GM18520 (cell line): Measurements from ENCODE around the gene VPS26C.
"Not testable (repeated sequence)": the region's sequence is repeated elsewhere in the genome, so short reads cannot be mapped to it uniquely, and the experiment has no call there.

Source experiments
- ATAC-seq: cut with Tn5 transposase; IDR thresholded peaks from one replicate; pipeline ENCODE4 v1.9.1; 2021; ENCODE audit not compliant: unreplicated experiment

Gene VPS26C

DNA sequence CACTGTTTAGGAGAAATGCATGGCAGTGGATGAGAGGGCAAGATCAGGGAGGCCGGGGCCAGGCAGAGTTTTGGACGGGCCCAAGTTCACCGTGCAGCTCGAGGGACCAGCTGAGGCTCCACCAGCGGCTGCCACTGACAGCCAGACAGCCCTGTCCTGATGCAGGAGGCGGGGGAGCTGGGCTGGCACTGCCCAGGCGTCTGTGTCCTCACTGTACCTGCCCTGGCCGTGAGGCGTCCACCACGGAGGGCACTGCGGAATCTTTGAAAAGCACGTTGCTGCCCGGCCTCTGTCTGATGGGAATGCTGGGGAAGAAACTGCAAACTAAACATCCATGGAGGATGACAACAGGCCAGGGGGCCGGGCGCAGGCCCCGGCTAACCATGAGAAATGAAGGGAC lies 35.5 kb downstream of the VPS26C start:
- ATAC-seq: no peak

GRCh38 chr21:37231249-37231645 lies 35.9 kb downstream of the VPS26C start:
- no peak for ATAC-seq

DNA sequence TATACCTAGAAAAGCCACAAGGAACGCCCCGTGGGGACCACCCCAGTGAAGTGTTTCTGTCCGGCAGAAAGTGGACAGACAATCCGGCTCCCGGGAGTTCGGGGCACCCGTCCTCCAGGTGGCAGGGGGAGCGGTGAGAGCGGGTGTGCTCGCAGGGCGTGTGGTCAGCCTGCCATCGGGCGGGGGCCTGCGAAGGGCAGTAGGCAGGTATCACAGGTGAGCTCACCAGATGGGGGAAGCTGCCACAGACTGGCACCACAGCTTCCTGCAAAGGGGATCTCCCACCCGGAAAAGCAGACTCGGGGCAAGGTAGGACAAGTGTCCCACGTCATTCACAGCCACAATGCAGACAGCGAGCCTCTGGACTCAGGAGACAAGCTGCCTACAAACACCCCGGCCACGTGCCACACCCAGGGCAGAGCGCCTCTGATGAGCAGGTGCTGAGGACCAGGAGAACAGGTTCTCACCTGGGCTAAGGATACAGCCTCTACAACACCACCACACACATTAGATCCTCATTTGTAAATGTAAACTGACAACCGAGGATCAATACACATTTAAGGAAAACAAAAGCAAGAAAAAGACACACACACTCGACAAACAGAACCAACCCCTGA lies 36.4 kb downstream of the VPS26C start:
- no peak for ATAC-seq

- ATAC-seq: no peak
Observed at GRCh38 chr21:37228003-37228400, 39.1 kb downstream of the VPS26C start.

DNA sequence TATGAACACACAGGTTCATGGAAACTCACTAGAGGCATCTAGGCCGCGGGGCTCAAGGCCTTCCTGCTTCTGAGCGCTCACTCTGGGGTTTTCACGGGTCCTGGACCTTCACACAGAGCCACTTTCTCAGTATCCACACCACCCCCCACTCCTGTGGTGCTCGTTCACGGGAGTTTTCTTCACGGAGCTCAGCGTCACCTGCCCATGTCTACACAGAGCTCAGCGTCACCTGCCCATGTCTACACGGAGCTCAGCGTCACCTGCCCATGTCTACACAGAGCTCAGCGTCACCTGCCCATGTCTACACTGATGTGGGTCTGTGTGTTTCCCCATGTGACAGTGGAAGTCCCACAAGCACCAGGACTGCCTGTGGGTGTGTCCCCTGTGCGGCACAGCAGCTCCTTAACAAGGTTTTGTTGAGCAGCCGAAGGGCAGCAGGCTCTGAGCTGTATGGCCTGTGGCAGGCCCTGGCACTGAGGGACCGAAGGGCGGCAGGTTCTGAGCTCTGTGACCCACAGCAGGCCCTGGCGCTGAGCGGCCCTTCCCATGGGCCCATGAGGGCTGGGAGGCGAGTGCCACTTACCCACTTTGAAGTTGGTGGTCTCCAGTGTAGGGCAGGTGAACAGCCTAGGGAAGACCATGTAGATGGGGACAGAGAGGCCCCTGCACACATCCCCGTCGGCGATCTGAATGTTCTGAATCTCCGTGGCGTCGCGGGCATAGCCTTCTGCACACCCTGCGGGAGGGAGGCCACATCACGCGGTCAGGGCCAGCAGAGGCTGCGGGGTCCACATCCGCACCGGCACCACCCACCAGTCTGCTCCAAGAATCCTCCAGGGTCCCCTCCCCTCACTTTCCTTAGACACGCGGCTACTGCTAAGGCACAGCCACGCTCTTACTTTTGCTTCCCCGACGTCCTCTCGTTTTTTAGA lies 39.8 kb downstream of the VPS26C start:
- no peak for ATAC-seq

- no peak for ATAC-seq
Observed at GRCh38 chr21:37226041-37226920, 40.9 kb downstream of the VPS26C start.

DNA sequence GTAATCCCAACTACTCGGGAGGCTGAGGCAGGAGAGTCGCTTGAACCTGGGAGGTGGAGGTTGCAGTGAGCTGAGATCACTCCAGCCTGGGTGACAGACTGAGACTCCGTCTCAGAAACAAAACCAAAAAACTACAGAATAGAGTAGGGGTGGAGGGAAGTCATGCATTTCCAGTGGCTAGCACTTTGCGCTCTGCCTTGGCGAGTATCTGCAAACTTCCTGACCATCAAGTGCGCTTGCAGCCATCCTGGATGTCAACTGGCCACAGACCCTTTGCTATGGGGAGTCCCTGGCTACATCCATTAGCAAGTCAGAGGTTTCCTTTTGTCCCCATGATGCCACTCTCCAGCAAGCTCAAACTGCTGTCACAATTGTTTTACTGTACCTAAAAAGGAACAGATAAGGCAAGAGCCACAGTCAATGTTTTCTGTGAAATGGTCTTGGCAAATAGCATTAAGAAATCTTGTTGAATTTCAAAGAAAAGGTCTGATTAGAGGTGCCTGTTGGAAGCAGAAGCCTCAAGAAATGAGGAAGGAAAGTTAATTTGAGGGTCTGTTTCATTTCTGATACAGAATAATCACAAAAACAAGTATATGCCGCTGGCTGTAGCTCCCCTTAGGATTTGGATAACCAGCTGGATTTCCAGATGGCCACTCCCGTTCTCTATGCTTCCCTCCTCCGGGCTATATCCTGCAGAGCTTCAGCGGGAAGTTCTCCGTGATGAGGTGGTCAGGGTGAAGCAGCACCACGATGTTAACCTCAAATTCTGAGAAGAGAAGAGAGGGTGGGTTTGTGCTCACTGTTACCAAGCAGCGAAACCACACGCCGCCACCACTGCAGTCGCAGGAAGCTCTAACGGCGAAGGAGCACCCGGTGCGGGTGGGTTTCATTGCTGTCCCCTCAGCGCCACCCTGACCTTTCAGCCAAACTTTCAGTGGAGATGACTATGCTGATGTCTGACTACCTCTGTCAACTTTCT lies 42.0 kb downstream of the VPS26C start:
- ATAC-seq: no peak

DNA sequence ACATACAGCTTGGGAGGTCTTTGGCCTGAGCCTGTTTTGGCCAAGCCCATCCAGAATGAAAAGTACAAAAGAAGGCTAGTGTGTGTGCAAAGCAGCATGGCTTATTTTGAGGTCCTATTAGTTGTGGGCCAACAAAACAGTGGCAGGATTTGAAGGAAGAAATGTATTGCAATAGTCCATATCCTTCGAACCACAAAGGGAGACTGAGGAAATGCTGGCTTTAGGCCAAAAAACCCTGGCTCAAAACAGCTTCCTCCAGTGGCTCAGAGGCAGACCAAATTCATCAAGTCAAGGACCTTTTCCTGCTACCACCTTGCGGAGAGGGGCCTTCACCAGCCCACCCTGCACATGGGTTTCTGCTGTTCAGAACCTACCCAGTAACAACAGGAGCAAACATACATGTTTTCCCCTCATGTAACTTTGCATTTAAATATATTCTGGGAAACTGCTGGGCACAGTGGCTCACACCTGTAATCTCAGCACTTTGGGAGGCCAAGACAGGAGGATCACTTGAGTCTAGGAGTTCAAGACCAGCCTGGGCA lies 43.3 kb downstream of the VPS26C start:
- ATAC-seq: no peak

DNA sequence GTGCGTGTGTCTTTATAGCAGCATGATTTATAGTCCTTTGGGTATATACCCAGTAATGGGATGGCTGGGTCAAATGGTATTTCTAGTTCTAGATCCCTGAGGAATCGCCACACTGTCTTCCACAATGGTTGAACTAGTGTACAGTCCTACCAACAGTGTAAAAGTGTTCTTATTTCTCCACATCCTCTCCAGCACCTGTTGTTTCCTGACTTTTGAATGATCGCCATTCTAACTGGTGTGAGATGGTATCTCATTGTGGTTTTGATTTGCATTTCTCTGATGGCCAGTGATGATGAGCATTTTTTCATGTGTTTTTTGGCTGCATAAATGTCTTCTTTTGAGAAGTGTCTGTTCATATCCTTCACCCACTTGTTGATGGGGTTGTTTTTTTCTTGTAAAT lies 44.9 kb downstream of the VPS26C start:
- ATAC-seq: not testable (repeated sequence)

GRCh38 chr21:37220981-37221664 lies 46.0 kb downstream of the VPS26C start:
- ATAC-seq: peak; percentile 87

- peak; percentile 11 for ATAC-seq
Observed at GRCh38 chr21:37220433-37220980, 46.6 kb downstream of the VPS26C start.

GRCh38 chr21:37219761-37220432 lies 47.2 kb downstream of the VPS26C start:
- no peak for ATAC-seq

- no peak for ATAC-seq
Observed at GRCh38 chr21:37214952-37215351, 52.2 kb downstream of the VPS26C start.

GRCh38 chr21:37210799-37211198 lies 56.3 kb downstream of the VPS26C start:
- ATAC-seq: no peak

- ATAC-seq: no peak
Observed at GRCh38 chr21:37210130-37210529, 57.0 kb downstream of the VPS26C start.

GRCh38 chr21:37208741-37209225 lies 58.4 kb downstream of the VPS26C start:
- no peak for ATAC-seq

DNA sequence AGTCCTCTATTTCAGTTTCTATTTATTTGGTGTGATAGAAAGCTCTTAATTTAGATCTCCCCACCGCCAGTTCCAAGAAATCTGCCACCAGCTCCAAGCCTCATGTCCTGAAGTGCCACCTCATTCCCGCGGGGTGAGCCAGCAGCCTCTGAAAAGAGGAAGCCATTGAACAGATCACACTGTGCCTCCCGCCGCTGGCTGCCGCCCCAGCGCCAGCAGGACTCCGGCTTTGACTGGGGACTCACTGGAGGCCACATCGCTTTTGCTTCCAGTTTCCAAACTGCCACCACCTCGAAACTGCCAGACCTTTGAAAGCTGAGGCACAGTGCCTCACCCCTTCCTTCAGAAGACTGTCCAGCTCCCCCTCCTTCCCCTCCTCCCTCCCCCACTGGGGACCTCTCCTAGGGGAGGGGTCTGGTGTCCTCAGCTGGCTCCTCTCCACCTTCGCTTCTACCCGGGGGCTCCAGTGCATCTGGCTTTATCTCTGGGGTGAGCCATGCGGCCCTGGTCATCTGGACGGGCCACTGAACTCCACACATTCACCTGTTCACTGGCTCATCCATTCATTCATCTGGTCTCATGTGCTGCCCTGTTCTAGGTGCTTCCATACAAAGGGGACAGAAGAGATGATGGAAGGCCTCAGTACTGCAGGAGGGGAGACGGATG lies 58.9 kb downstream of the VPS26C start:
- ATAC-seq: peak; percentile 33
